HL-60 (cell line): Measurements from ENCODE around the gene PSRC1.

Source experiments
- DNase-seq, 2 experiments: peaks; one replicate each; pipeline ENCODE4 v3.0.0-alpha.2; 2010 to 2020; ENCODE audit warnings: low read depth in 1 of 2, low spot score in 1 of 2
- H3K27ac ChIP-seq: fragments of 250-450 bp; sonication (Bioruptor Pico); replicated peaks from 2 replicates; pipeline ENCODE4 v1.5.1; 2020; ENCODE audit warnings: mild to moderate bottlenecking, moderate library complexity
- H3K27me3 ChIP-seq: fragments of 250-450 bp; sonication (Bioruptor Pico); 2 replicates; pipeline ENCODE4 v1.5.1; 2021; ENCODE audit warnings: mild to moderate bottlenecking, moderate library complexity; ENCODE audit not compliant: insufficient read depth, poor library complexity, severe bottlenecking
- H3K4me3 ChIP-seq: replicated peaks from 2 replicates; pipeline ENCODE4 v1.5.1; 2011; ENCODE audit warnings: mild to moderate bottlenecking, control low read depth, low read length; ENCODE audit not compliant: insufficient read depth
- GABPA ChIP-seq: IDR thresholded peaks from 2 replicates; pipeline ENCODE4 v1.6.1; 2012; ENCODE audit warnings: low read depth
- POLR2AphosphoS5 ChIP-seq: IDR thresholded peaks from 2 replicates; pipeline ENCODE4 v1.6.1; 2012; ENCODE audit warnings: low read depth
- SPI1 ChIP-seq: IDR thresholded peaks from 2 replicates; pipeline ENCODE4 v1.6.1; 2012; ENCODE audit warnings: low read depth, mild to moderate bottlenecking, borderline replicate concordance
- TF ChIP-seq, protein P1 (sequence below): IDR thresholded peaks from 2 replicates; pipeline ENCODE4 v1.6.1; 2012; ENCODE audit warnings: low read depth; ENCODE audit not compliant: insufficient replicate concordance
- TF ChIP-seq, protein P2 (sequence below): IDR thresholded peaks from one replicate; pipeline ENCODE4 v1.5.1; 2011; ENCODE audit warnings: low read length, control low read depth, inconsistent platforms; ENCODE audit not compliant: insufficient read depth

The PSRC1 gene

DNA sequence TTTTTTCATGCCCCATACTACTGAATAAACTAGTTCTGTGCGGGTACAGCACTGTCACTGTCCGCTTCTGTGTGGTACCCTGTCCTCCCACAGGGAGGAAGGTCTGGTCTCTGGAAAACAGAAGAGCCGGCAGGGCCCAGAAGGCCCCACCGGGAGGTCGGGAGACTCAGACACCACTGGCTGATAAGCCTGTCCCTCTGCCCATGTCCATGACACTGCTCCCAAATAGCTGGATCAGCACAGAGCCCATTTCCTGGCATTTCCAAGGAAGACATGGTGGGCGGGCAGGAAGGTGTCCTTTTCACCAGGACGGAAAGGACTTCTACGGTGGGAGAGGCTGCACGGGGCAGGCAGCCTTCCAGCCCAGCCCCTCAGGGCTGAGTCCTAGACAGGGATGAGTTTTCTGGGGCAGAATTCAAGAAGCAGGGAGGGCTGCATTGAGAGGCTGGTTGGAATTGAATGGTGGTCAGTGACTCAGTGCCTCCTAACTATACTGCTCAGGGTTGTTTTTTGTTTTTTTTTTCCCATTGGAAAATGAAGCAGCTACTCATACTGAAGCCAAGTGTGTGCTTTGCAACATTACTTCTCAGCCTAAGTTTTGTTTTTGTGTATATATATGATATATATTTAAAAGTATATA is 7.1 kb downstream of the PSRC1 start:
- TF ChIP-seq, protein P1, sequence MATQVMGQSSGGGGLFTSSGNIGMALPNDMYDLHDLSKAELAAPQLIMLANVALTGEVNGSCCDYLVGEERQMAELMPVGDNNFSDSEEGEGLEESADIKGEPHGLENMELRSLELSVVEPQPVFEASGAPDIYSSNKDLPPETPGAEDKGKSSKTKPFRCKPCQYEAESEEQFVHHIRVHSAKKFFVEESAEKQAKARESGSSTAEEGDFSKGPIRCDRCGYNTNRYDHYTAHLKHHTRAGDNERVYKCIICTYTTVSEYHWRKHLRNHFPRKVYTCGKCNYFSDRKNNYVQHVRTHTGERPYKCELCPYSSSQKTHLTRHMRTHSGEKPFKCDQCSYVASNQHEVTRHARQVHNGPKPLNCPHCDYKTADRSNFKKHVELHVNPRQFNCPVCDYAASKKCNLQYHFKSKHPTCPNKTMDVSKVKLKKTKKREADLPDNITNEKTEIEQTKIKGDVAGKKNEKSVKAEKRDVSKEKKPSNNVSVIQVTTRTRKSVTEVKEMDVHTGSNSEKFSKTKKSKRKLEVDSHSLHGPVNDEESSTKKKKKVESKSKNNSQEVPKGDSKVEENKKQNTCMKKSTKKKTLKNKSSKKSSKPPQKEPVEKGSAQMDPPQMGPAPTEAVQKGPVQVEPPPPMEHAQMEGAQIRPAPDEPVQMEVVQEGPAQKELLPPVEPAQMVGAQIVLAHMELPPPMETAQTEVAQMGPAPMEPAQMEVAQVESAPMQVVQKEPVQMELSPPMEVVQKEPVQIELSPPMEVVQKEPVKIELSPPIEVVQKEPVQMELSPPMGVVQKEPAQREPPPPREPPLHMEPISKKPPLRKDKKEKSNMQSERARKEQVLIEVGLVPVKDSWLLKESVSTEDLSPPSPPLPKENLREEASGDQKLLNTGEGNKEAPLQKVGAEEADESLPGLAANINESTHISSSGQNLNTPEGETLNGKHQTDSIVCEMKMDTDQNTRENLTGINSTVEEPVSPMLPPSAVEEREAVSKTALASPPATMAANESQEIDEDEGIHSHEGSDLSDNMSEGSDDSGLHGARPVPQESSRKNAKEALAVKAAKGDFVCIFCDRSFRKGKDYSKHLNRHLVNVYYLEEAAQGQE: no peak
- TF ChIP-seq, protein P2, sequence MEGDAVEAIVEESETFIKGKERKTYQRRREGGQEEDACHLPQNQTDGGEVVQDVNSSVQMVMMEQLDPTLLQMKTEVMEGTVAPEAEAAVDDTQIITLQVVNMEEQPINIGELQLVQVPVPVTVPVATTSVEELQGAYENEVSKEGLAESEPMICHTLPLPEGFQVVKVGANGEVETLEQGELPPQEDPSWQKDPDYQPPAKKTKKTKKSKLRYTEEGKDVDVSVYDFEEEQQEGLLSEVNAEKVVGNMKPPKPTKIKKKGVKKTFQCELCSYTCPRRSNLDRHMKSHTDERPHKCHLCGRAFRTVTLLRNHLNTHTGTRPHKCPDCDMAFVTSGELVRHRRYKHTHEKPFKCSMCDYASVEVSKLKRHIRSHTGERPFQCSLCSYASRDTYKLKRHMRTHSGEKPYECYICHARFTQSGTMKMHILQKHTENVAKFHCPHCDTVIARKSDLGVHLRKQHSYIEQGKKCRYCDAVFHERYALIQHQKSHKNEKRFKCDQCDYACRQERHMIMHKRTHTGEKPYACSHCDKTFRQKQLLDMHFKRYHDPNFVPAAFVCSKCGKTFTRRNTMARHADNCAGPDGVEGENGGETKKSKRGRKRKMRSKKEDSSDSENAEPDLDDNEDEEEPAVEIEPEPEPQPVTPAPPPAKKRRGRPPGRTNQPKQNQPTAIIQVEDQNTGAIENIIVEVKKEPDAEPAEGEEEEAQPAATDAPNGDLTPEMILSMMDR: no peak
- no peaks in the 10 kb centered on the region for H3K27me3 ChIP-seq
- no peak for DNase-seq
- no peak overlapping the region for H3K4me3 ChIP-seq
- H3K27ac ChIP-seq: no peak overlapping the region

DNA sequence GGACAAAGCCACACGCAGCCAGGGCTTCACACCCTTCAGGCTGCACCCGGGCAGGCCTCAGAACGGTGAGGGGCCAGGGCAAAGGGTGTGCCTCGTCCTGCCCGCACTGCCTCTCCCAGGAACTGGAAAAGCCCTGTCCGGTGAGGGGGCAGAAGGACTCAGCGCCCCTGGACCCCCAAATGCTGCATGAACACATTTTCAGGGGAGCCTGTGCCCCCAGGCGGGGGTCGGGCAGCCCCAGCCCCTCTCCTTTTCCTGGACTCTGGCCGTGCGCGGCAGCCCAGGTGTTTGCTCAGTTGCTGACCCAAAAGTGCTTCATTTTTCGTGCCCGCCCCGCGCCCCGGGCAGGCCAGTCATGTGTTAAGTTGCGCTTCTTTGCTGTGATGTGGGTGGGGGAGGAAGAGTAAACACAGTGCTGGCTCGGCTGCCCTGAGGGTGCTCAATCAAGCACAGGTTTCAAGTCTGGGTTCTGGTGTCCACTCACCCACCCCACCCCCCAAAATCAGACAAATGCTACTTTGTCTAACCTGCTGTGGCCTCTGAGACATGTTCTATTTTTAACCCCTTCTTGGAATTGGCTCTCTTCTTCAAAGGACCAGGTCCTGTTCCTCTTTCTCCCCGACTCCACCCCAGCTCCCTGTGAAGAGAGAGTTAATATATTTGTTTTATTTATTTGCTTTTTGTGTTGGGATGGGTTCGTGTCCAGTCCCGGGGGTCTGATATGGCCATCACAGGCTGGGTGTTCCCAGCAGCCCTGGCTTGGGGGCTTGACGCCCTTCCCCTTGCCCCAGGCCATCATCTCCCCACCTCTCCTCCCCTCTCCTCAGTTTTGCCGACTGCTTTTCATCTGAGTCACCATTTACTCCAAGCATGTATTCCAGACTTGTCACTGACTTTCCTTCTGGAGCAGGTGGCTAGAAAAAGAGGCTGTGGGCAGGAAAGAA is 8.1 kb downstream of the PSRC1 start:
- TF ChIP-seq SPI1 (peak; percentile 45), GABPA (no peak)
- H3K4me3 ChIP-seq: no peak overlapping the region
- no peaks in the 10 kb centered on the region for H3K27me3 ChIP-seq
- DNase-seq: peak in 1 of 2 experiments; percentile 21
- H3K27ac ChIP-seq: no peak overlapping the region

DNA sequence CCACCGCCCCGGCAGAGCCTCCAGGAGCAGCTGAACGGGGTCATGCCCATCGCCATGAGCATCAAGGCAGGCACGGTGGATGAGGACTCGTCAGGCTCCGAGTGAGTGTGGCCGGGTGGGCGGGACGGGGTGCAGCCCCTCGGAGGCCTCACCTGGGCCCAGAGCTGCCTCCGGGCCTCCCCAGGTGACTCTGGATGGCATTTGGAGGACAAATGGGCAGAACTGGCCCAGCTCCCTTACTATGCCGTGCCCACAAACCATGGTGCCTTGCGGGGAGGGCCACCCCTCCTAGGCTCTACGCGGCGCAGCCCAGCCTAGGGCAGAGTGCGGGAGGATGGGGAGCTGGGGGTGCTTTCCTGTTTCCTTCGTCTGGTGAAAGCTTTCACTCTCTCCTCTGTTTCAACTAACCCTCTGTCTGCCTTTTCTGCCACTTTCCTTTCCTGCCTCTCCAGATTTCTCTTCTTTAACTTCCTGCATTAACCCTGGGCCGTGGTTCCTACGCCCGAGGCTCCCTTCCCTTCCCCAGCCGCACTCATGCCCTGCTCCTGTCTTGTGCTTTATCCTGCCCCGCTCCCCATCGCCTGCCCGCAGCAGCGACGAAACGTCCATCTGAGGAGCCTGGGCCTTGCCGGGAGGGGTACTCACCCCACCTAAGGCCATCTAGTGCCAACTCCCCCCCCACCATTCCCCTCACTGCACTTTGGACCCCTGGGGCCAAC is 9.2 kb downstream of the PSRC1 start:
- Histone ChIP-seq H3K4me3 (no peak overlapping the region), H3K27ac (no peak overlapping the region), H3K27me3 (no peaks in the 10 kb centered on the region)
- TF ChIP-seq, protein P2: no peak
- TF ChIP-seq SPI1 (no peak), POLR2AphosphoS5 (no peak), GABPA (no peak)
- TF ChIP-seq, protein P1: no peak
- DNase-seq: no peak

DNA sequence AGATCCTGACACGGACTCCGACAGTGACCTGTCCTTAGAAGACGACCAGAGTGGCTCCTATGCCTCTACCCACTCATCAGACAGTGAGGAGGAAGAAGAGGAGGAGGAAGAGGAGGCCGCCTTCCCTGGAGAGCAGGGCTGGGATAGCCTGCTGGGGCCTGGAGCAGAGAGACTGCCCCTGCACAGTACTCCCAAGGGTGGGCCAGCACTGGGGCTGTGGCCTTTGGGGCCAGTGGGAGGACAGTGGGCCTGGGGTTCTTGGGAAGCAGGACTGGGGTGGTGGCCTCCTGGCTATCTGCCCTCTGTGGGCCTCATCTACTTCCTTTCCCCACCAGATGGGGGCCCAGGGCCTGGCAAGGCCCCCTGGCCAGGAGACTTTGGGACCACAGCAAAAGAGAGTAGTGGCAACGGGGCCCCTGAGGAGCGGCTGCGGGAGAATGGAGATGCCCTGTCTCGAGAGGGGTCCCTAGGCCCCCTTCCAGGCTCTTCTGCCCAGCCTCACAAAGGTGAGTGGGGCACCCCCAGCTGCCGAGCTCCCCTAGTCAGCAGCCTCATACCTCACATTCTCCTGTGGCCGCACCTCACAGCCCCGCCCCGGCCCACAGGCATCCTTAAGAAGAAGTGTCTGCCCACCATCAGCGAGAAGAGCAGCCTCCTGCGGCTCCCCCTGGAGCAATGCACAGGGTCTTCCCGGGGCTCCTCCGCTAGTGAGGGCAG is 10.0 kb downstream of the PSRC1 start:
- TF ChIP-seq, protein P1: no peak
- TF ChIP-seq SPI1 (no peak), GABPA (no peak), POLR2AphosphoS5 (no peak)
- TF ChIP-seq, protein P2: no peak
- H3K27me3 ChIP-seq: no peaks in the 10 kb centered on the region
- H3K27ac ChIP-seq: no peak overlapping the region
- H3K4me3 ChIP-seq: no peak overlapping the region
- no peak for DNase-seq
